HL-60 (cell line): ENCODE data around the gene MACF1.
"Not testable (repeated sequence)": the region's sequence is repeated elsewhere in the genome, so short reads cannot be mapped to it uniquely, and the experiment has no call there.

ENCODE experiments used
- DNase-seq, 2 experiments: peaks; one replicate each; pipeline ENCODE4 v3.0.0-alpha.2; 2010 to 2020; ENCODE audit warnings: low read depth in 1 of 2, low spot score in 1 of 2
- H3K27ac ChIP-seq: fragments of 250-450 bp; sonication (Bioruptor Pico); replicated peaks from 2 replicates; pipeline ENCODE4 v1.5.1; 2020; ENCODE audit warnings: mild to moderate bottlenecking, moderate library complexity
- H3K27me3 ChIP-seq: fragments of 250-450 bp; sonication (Bioruptor Pico); 2 replicates; pipeline ENCODE4 v1.5.1; 2021; ENCODE audit warnings: mild to moderate bottlenecking, moderate library complexity; ENCODE audit not compliant: insufficient read depth, poor library complexity, severe bottlenecking
- H3K4me3 ChIP-seq: replicated peaks from 2 replicates; pipeline ENCODE4 v1.5.1; 2011; ENCODE audit warnings: mild to moderate bottlenecking, control low read depth, low read length; ENCODE audit not compliant: insufficient read depth
- CTCF ChIP-seq: IDR thresholded peaks from one replicate; pipeline ENCODE4 v1.5.1; 2011; ENCODE audit warnings: low read length, control low read depth, inconsistent platforms; ENCODE audit not compliant: insufficient read depth
- GABPA ChIP-seq: IDR thresholded peaks from 2 replicates; pipeline ENCODE4 v1.6.1; 2012; ENCODE audit warnings: low read depth
- POLR2AphosphoS5 ChIP-seq: IDR thresholded peaks from 2 replicates; pipeline ENCODE4 v1.6.1; 2012; ENCODE audit warnings: low read depth
- SPI1 ChIP-seq: IDR thresholded peaks from 2 replicates; pipeline ENCODE4 v1.6.1; 2012; ENCODE audit warnings: low read depth, mild to moderate bottlenecking, borderline replicate concordance
- TF ChIP-seq, protein P1 (sequence below): IDR thresholded peaks from 2 replicates; pipeline ENCODE4 v1.6.1; 2012; ENCODE audit warnings: low read depth; ENCODE audit not compliant: insufficient replicate concordance

Gene MACF1

DNA sequence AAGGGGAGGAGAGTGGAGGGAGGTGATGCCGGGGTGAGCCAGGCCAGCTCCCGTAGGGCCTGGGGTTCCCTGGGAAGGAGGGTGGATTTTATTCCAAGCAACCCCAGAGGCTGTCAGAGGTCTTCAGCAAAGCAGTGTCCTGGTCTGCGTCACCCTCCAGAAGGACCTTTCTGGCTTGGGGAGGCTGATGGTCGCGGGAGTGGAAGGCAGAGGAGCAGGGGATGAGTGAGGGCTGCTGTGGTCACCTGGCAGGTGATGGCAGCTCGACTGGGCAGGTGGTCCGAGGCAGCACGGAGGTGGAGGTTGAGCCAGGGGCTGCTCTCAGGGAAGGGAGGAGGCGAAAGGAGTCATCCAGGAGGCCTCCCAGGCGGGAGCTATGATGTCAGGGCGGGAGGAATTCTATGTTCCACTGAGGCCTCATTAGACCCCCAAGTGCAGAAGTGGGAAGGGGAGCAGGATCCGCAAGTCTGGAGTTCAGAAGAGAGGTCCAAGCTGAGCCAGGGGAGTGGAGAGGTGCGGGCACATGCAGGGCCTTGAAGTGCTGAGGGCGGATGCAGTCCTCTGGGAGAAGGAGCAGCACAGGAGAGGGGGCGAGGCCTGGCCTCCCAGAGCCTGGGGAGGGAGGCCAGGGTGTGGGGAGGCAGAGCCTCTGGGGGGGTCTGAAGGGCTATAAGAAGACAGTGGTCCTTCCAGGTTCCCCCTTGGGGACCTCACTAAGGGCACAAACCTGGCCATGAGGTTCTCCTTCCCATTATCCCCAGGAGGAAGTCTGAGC lies 320.3 kb downstream of the MACF1 start:
- Histone ChIP-seq H3K27me3 (no peaks in the 10 kb centered on the region), H3K27ac (no peak overlapping the region), H3K4me3 (no peak overlapping the region)
- no peak for DNase-seq
- TF ChIP-seq SPI1, result no peak

DNA sequence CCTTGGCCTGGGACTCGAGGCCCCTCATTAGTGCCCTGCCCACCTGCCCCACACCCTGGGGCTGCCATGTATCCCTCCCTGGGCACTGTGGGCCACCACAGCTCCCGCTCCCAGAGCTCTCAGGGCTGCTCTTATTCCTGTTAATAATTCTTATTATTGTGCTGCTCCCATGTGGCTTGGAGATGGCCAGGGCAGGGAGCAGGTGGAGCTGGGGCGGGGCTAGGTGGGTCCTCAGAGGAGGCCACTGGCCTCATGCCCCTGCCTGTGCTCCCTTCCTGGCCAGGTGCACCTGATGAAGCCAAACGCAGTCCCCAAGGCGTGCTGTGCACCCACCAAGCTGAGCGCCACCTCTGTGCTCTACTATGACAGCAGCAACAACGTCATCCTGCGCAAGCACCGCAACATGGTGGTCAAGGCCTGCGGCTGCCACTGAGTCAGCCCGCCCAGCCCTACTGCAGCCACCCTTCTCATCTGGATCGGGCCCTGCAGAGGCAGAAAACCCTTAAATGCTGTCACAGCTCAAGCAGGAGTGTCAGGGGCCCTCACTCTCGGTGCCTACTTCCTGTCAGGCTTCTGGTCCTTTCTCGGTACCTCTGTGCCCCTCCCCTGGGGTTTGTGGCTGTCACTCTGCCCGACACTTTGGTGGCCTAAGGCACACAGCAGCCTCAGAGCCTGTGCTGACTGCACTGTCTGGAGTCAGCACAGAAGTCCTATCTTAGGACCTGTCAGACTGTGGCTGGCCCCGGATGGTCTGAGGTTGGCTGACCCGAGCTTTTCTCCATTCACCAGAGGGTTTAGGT lies 321.1 kb downstream of the MACF1 start:
- H3K27me3 ChIP-seq, result no peaks in the 10 kb centered on the region
- H3K4me3 ChIP-seq, result no peak overlapping the region
- no peak for DNase-seq
- TF ChIP-seq, protein P1, sequence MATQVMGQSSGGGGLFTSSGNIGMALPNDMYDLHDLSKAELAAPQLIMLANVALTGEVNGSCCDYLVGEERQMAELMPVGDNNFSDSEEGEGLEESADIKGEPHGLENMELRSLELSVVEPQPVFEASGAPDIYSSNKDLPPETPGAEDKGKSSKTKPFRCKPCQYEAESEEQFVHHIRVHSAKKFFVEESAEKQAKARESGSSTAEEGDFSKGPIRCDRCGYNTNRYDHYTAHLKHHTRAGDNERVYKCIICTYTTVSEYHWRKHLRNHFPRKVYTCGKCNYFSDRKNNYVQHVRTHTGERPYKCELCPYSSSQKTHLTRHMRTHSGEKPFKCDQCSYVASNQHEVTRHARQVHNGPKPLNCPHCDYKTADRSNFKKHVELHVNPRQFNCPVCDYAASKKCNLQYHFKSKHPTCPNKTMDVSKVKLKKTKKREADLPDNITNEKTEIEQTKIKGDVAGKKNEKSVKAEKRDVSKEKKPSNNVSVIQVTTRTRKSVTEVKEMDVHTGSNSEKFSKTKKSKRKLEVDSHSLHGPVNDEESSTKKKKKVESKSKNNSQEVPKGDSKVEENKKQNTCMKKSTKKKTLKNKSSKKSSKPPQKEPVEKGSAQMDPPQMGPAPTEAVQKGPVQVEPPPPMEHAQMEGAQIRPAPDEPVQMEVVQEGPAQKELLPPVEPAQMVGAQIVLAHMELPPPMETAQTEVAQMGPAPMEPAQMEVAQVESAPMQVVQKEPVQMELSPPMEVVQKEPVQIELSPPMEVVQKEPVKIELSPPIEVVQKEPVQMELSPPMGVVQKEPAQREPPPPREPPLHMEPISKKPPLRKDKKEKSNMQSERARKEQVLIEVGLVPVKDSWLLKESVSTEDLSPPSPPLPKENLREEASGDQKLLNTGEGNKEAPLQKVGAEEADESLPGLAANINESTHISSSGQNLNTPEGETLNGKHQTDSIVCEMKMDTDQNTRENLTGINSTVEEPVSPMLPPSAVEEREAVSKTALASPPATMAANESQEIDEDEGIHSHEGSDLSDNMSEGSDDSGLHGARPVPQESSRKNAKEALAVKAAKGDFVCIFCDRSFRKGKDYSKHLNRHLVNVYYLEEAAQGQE, result no peak
- no peak for TF ChIP-seq SPI1
- no peak for TF ChIP-seq CTCF
- no peak for TF ChIP-seq POLR2AphosphoS5
- TF ChIP-seq GABPA, result no peak
- no peak overlapping the region for H3K27ac ChIP-seq

- H3K27ac ChIP-seq, result no peak overlapping the region
- no peak for DNase-seq
- no peak for TF ChIP-seq CTCF
- TF ChIP-seq GABPA, result no peak
- TF ChIP-seq, protein P1, result no peak
- TF ChIP-seq SPI1, result no peak
- TF ChIP-seq POLR2AphosphoS5, result no peak
- no peaks in the 10 kb centered on the region for H3K27me3 ChIP-seq
- H3K4me3 ChIP-seq, result no peak overlapping the region
Measured at GRCh38 chr1:39526466-39527189, 322.1 kb downstream of the MACF1 start.

DNA sequence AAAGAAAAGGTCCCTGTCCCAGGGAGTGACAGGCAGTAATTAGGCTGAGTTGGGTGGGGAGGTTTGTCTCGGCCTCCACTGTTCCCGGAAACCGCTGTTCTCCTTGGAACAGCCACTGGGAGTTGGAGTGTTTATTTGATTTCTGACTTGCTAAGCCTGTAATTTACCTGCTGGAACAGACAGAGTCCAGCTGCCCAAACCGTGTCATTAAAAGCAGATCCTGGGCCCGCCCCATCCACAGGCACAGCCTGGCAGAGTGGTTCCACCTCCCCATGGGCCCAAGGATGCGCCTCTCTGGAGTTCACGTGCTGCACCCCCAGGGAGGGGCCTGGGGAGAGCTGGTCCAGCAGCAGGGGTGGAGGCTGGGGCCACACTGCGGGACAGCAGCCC lies 322.7 kb downstream of the MACF1 start:
- DNase-seq, H3K27me3 ChIP-seq, H3K4me3 ChIP-seq, H3K27ac ChIP-seq: not testable (repeated sequence)
